ENCODE measurements around the gene ARRDC3. TPM values are rescaled to one million over a fixed set of nuclear protein-coding genes. Genes with fewer than 3 reads are reported as not detected.

The ARRDC3 gene
- total RNA-seq, 1 experiment from 2014 or later: 41.6 TPM

DNA sequence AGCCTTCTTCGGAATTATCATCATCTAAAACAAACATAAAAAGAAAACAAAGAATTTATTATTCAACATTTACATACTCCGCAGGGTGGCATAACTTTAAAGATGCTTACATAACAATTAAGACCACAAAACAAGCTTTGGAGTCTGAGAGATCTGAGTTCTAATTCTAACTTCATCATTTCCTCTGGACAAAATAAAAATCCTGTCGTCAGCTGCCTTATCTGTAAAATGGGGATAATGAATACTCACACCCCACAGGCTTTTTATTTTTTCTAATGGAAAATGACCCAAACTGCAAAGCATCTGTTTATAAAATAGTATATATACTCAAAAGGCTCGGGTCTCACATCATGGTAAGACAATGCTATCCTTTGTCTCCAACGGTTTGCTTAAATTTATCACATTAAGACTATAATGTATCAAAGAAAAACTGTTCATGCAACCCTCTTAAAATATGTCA, 4.3 kb downstream of the ARRDC3 start:
- BruUV-seq (replicated peaks): no TSS peak
- H3K27me3 Mint-ChIP-seq (ENCODE audit: insufficient read depth, unreplicated experiment): no peaks in the 10 kb centered on the region
- H3K4me3 Mint-ChIP-seq (ENCODE audit: unreplicated experiment): peak overlapping the region; percentile 80
- ChIA-PET POLR2A (interaction anchor here (0.8 to 2.4 kb wide), 21 partner anchors 9 to 969 kb away, joined by 3 to 19 read pairs (median 4); partner anchors contain the start of genes CETN3, MBLAC2 and POLR3G), CTCF (interaction anchor here (1.0 to 1.7 kb wide), 3 partner anchors 277 to 513 kb away, joined by 3 to 6 read pairs (median 3); no protein-coding TSS in a partner anchor)
- H3K36me3 Mint-ChIP-seq (ENCODE audit: insufficient read depth, unreplicated experiment): peaks cover 61% of the 10 kb centered on the region
- peak; percentile 28 for DNase-seq (ENCODE audit: unreplicated experiment)
- intact Hi-C loops (cut with micrococcal nuclease): no loop called here
- no peaks in the 10 kb centered on the region for H3K9me3 Mint-ChIP-seq (ENCODE audit: unreplicated experiment)
- H3K4me1 Mint-ChIP-seq (ENCODE audit: insufficient read depth, unreplicated experiment): peaks cover 7% of the 10 kb centered on the region
- TF ChIP-seq, protein P1, sequence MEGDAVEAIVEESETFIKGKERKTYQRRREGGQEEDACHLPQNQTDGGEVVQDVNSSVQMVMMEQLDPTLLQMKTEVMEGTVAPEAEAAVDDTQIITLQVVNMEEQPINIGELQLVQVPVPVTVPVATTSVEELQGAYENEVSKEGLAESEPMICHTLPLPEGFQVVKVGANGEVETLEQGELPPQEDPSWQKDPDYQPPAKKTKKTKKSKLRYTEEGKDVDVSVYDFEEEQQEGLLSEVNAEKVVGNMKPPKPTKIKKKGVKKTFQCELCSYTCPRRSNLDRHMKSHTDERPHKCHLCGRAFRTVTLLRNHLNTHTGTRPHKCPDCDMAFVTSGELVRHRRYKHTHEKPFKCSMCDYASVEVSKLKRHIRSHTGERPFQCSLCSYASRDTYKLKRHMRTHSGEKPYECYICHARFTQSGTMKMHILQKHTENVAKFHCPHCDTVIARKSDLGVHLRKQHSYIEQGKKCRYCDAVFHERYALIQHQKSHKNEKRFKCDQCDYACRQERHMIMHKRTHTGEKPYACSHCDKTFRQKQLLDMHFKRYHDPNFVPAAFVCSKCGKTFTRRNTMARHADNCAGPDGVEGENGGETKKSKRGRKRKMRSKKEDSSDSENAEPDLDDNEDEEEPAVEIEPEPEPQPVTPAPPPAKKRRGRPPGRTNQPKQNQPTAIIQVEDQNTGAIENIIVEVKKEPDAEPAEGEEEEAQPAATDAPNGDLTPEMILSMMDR (IDR thresholded peaks at IDR 0.05; ENCODE audit: unreplicated experiment): no peak
- H3K27ac Mint-ChIP-seq (ENCODE audit: low read depth, unreplicated experiment): peak overlapping the region; percentile 99

DNA sequence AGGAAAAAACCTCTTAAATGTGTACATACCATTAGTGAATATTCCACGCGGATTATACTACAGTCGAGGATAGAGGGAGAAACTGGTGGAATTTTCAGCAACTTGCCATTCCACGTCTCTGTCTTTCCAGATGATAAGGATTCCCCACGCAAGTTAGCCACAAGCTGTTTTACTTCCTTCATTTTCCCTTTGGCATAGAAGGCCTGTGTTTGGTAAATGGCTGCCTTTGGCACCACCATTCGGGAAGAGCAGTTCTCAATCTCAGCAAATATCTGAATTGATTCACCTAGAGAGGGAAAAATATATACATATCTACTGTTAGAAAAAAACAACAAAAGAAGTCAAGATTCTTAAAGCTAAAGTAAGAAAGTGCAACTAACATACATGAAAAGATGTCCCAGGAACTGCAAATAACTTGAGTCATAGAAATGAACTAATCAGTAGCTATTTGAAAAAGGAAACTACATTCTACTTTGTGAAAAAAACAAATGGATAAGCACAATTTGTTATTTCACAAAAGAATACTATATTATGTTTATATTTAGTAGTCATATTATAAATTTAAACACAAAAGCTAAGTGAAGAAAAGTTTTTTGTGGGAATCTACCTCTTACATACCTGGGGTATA, 8.1 kb downstream of the ARRDC3 start:
- Mint-ChIP-seq H3K27ac (ENCODE audit: low read depth, unreplicated experiment) (peak overlapping the region; percentile 27), H3K4me1 (ENCODE audit: insufficient read depth, unreplicated experiment) (peaks cover 11% of the 10 kb centered on the region), H3K27me3 (ENCODE audit: insufficient read depth, unreplicated experiment) (no peaks in the 10 kb centered on the region), H3K4me3 (ENCODE audit: unreplicated experiment) (no peak overlapping the region), H3K9me3 (ENCODE audit: unreplicated experiment) (no peaks in the 10 kb centered on the region), H3K36me3 (ENCODE audit: insufficient read depth, unreplicated experiment) (peaks cover 91% of the 10 kb centered on the region)
- TF ChIP-seq, protein P1 (IDR thresholded peaks at IDR 0.05; ENCODE audit: unreplicated experiment): no peak
- BruUV-seq (replicated peaks): no TSS peak
- ChIA-PET POLR2A (interaction anchor here (0.7 to 2.0 kb wide), 11 partner anchors 8 to 508 kb away, joined by 3 to 9 read pairs (median 4); partner anchors contain the start of gene ARRDC3), CTCF (interaction anchor here (0.6 to 2.2 kb wide), 13 partner anchors 9 to 554 kb away, joined by 3 to 11 read pairs (median 4); no protein-coding TSS in a partner anchor)
- intact Hi-C loops (cut with micrococcal nuclease): no loop called here
- no peak for DNase-seq (ENCODE audit: unreplicated experiment)

DNA sequence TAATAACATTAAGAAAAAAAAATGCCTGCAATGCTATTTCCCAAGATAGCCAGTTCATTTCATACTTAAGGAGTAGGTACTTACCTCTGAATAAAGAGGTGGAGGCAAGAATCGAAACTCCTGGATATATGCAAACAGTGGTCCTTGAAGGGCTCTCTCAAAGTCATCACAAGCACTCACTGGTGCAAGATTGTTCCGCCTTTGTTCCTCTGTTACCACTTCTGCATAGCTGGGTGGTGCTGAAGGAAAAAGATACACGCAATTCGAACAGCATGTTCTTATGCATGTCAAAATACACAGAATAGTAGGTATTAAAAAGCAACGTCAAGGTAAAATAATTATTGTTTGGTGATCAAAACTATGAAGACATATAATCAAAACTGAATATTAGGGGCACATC, 9.5 kb downstream of the ARRDC3 start:
- TF ChIP-seq, protein P1 (IDR thresholded peaks at IDR 0.05; ENCODE audit: unreplicated experiment): no peak
- Mint-ChIP-seq H3K4me1 (ENCODE audit: insufficient read depth, unreplicated experiment) (peaks cover 11% of the 10 kb centered on the region), H3K27me3 (ENCODE audit: insufficient read depth, unreplicated experiment) (no peaks in the 10 kb centered on the region), H3K4me3 (ENCODE audit: unreplicated experiment) (no peak overlapping the region), H3K36me3 (ENCODE audit: insufficient read depth, unreplicated experiment) (peaks cover 100% of the 10 kb centered on the region), H3K9me3 (ENCODE audit: unreplicated experiment) (no peaks in the 10 kb centered on the region), H3K27ac (ENCODE audit: low read depth, unreplicated experiment) (no peak overlapping the region)
- BruUV-seq (replicated peaks): no TSS peak
- ChIA-PET CTCF (interaction anchor here (0.6 to 2.2 kb wide), 6 partner anchors 8 to 1283 kb away, joined by 3 to 11 read pairs (median 4); no protein-coding TSS in a partner anchor), POLR2A (interaction anchor here (0.6 to 1.7 kb wide), 5 partner anchors 7 to 441 kb away, joined by 3 to 8 read pairs (median 6); partner anchors contain the start of gene ARRDC3)
- intact Hi-C loops (cut with micrococcal nuclease): no loop called here
- DNase-seq (ENCODE audit: unreplicated experiment): no peak

DNA sequence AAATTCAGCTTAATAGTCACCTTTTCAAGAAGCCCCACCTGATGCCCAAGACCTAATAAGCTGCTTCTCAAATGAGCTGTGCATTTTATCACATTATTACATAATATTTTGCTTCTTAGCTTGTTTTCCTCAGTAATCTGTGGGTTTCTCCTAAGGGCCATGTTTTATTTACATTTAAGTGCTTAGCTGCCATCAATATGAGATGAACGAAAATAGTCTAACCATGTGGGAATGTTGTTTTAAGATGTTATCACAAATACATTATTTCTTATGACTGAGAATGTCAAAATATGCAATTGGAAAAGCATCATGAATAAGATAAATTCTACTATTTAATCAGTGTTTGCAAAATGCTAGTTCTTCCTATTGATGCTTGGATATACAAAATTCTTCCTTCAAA, 10.1 kb downstream of the ARRDC3 start:
- peaks cover 9% of the 10 kb centered on the region for H3K4me1 Mint-ChIP-seq (ENCODE audit: insufficient read depth, unreplicated experiment)
- no peak for DNase-seq (ENCODE audit: unreplicated experiment)
- H3K27ac Mint-ChIP-seq (ENCODE audit: low read depth, unreplicated experiment): no peak overlapping the region
- no peaks in the 10 kb centered on the region for H3K9me3 Mint-ChIP-seq (ENCODE audit: unreplicated experiment)
- H3K36me3 Mint-ChIP-seq (ENCODE audit: insufficient read depth, unreplicated experiment): peaks cover 100% of the 10 kb centered on the region
- H3K27me3 Mint-ChIP-seq (ENCODE audit: insufficient read depth, unreplicated experiment): no peaks in the 10 kb centered on the region
- TF ChIP-seq, protein P1 (IDR thresholded peaks at IDR 0.05; ENCODE audit: unreplicated experiment): no peak
- no TSS peak for BruUV-seq (replicated peaks)
- POLR2A ChIA-PET: interaction anchor here (0.7 to 8.7 kb wide), 6 partner anchors 8 to 441 kb away, joined by 3 to 69 read pairs (median 6); partner anchors contain the start of gene ARRDC3
- CTCF ChIA-PET: interaction anchor here (0.7 to 1.3 kb wide), 2 partner anchors 439 to 507 kb away, joined by 3 read pairs; no protein-coding TSS in a partner anchor
- no peak overlapping the region for H3K4me3 Mint-ChIP-seq (ENCODE audit: unreplicated experiment)
- intact Hi-C loops (cut with micrococcal nuclease): no loop called here

Data from MCF 10A (cell line).